ENCODE measurements around the gene COMT.

COMT gene

DNA sequence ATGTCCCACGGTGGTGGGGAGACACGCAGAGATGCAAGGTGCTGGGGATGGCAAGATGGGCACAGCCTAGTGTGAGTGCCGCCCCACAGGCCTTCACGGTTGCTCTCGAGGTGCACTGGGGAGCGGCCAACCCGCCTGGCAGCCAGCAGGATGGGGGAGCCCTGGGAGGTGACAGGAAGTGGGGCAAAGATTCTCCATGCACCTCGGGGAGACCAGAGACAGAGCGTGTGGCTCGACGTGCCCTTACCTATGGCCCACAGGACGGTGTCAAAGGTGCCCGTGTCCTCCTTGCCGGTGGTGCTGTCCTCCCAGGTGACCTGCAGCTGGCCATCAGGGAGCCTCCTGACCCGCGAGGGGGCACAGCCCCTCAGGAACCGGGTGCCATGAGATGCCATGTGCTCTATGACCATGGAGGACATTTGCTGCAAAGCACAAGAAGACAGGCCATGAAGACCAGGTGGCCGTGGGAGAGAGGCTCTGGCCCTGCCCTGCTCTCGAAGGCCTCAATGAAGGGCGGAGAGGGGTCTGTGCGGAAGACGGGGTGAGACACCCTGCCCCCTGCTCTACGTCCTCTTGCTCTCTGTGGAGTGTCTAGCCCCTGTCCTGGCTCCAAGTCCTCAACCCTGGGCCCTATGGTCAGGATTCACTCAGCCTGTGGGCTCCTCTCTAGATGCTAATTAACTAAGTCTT is 46.3 kb upstream of the COMT start:
- H3K79me1 ChIP-seq (ENCODE audit: low read length), result peaks cover 36% of the 10 kb centered on the region
- no peak overlapping the region for H3K4ac ChIP-seq (ENCODE audit: low read depth, low read length)
- H3K4me3 ChIP-seq (ENCODE audit: low read depth, low read length), result no peak overlapping the region
- peak overlapping the region; percentile 31 for H2AK5ac ChIP-seq (ENCODE audit: low read length)
- H3K9ac ChIP-seq (ENCODE audit: low read length), result no peak overlapping the region
- no peak overlapping the region for H2BK120ac ChIP-seq (ENCODE audit: insufficient read depth, low read length, poor library complexity)
- no peak overlapping the region for H2AFZ ChIP-seq (ENCODE audit: insufficient read depth, low read length, poor library complexity)
- no peak overlapping the region for H2BK5ac ChIP-seq (ENCODE audit: low read depth, low read length, poor library complexity)
- H3K18ac ChIP-seq (ENCODE audit: low read length), result peak overlapping the region; percentile 4
- H3K27me3 ChIP-seq (ENCODE audit: insufficient read depth, low read length), result no peaks in the 10 kb centered on the region
- peaks cover 27 to 38% of the 10 kb centered on the region in 2 experiments for H3K4me1 ChIP-seq (ENCODE audit: control insufficient read depth in 1 of 2, insufficient read depth in 2 of 2, low read length in 2 of 2)
- no peaks in the 10 kb centered on the region for H3K9me3 ChIP-seq (ENCODE audit: insufficient read depth, low read depth, low read length)
- H3K14ac ChIP-seq (ENCODE audit: low read length), result peak overlapping the region; percentile 26
- H3K4me2 ChIP-seq (ENCODE audit: low read length), result no peak overlapping the region
- H4K91ac ChIP-seq (ENCODE audit: low read depth, low read length), result peak overlapping the region; percentile 20
- no CpG with 5 or more reads among the region's 23 CpGs for WGBS (ENCODE audit: extremely low coverage, insufficient coverage, insufficient read length)
- no peak overlapping the region for H4K12ac ChIP-seq (ENCODE audit: low read depth, low read length)
- H3K27ac ChIP-seq (ENCODE audit: low read depth, low read length), result no peak overlapping the region
- no peaks in the 10 kb centered on the region for H3K36me3 ChIP-seq (ENCODE audit: control insufficient read depth in 1 of 2, insufficient read depth in 2 of 2, low read length in 2 of 2)
- H3K79me2 ChIP-seq (ENCODE audit: control insufficient read depth, insufficient read depth, low read length, poor library complexity), result peaks cover 15% of the 10 kb centered on the region
- peak overlapping the region; percentile 39 for H2BK12ac ChIP-seq (ENCODE audit: low read length)
- DNase-seq, result no peak
- H4K8ac ChIP-seq (ENCODE audit: low read depth, low read length), result no peak overlapping the region
- H3K23ac ChIP-seq (ENCODE audit: low read length), result no peak overlapping the region

- peak overlapping the region; percentile 21 for H2AK5ac ChIP-seq (ENCODE audit: low read length)
- H3K18ac ChIP-seq (ENCODE audit: low read length), result no peak overlapping the region
- no peak overlapping the region for H3K27ac ChIP-seq (ENCODE audit: low read depth, low read length)
- WGBS (ENCODE audit: extremely low coverage, insufficient coverage, insufficient read length), result no CpG with 5 or more reads among the region's 15 CpGs
- no peak overlapping the region for H2BK120ac ChIP-seq (ENCODE audit: insufficient read depth, low read length, poor library complexity)
- H4K12ac ChIP-seq (ENCODE audit: low read depth, low read length), result no peak overlapping the region
- no peaks in the 10 kb centered on the region for H3K9me3 ChIP-seq (ENCODE audit: insufficient read depth, low read depth, low read length)
- H3K4ac ChIP-seq (ENCODE audit: low read depth, low read length), result no peak overlapping the region
- H3K23ac ChIP-seq (ENCODE audit: low read length), result no peak overlapping the region
- H2BK12ac ChIP-seq (ENCODE audit: low read length), result peak overlapping the region; percentile 75
- no peaks in the 10 kb centered on the region for H3K36me3 ChIP-seq (ENCODE audit: control insufficient read depth in 1 of 2, insufficient read depth in 2 of 2, low read length in 2 of 2)
- H4K91ac ChIP-seq (ENCODE audit: low read depth, low read length), result peak overlapping the region; percentile 52
- DNase-seq, result no peak
- no peak overlapping the region for H2BK5ac ChIP-seq (ENCODE audit: low read depth, low read length, poor library complexity)
- no peak overlapping the region for H3K4me2 ChIP-seq (ENCODE audit: low read length)
- H3K9ac ChIP-seq (ENCODE audit: low read length), result no peak overlapping the region
- H3K4me3 ChIP-seq (ENCODE audit: low read depth, low read length), result no peak overlapping the region
- H3K4me1 ChIP-seq (ENCODE audit: control insufficient read depth in 1 of 2, insufficient read depth in 2 of 2, low read length in 2 of 2), result peaks cover 14 to 27% of the 10 kb centered on the region in 2 experiments
- H4K8ac ChIP-seq (ENCODE audit: low read depth, low read length), result no peak overlapping the region
- H3K14ac ChIP-seq (ENCODE audit: low read length), result no peak overlapping the region
- H3K79me2 ChIP-seq (ENCODE audit: control insufficient read depth, insufficient read depth, low read length, poor library complexity), result peaks cover 7% of the 10 kb centered on the region
- H2AFZ ChIP-seq (ENCODE audit: insufficient read depth, low read length, poor library complexity), result no peak overlapping the region
- peaks cover 23% of the 10 kb centered on the region for H3K79me1 ChIP-seq (ENCODE audit: low read length)
- H3K27me3 ChIP-seq (ENCODE audit: insufficient read depth, low read length), result no peaks in the 10 kb centered on the region
Measured at GRCh38 chr22:19896665-19897355, 44.8 kb upstream of the COMT start.

DNA sequence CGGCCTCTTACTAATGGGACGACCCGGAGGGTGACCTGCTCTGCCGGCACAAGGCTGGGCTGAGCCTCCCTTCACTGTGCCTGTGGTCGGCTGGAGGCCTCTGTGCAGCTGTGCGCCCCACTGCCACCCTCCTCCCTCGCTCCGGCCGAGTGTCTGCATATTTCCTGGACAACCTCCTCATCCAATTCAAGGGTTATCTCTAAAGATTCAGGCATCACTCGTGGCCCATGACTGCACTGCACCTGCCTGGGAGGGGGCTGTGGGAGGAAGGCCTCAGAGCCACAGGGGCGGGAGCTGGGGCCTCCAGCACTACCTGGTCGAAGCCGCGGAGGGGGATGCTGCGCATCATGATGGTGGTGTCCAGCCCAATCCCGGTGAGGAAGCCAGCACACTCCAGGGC is 43.8 kb upstream of the COMT start:
- H4K91ac ChIP-seq (ENCODE audit: low read depth, low read length), result no peak overlapping the region

DNA sequence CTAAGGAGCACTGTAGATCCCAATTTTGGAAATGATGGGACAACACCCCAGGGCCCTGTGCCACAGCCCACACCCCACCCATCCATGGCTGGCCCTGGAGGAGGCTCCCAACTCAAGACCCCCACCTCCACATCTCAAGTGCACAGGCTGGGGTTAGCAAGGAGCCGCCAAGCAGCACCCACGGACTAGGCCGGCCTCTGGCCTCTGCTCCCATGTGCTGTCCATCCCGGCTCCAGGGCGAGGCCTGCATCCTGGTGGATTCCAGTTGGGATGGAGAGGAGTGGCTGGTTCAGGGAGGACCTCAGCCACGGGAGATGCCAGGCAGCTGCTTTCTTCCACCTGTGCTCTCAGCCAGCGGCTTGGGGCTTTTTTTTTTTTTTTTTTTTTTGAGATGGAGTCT is 43.4 kb upstream of the COMT start:
- no peak for DNase-seq
- Histone ChIP-seq H3K27ac (ENCODE audit: low read depth, low read length) (no peak overlapping the region), H3K4me1 (ENCODE audit: control insufficient read depth in 1 of 2, insufficient read depth in 2 of 2, low read length in 2 of 2) (peaks cover 5 to 20% of the 10 kb centered on the region in 2 experiments), H2AFZ (ENCODE audit: insufficient read depth, low read length, poor library complexity) (no peak overlapping the region), H4K8ac (ENCODE audit: low read depth, low read length) (no peak overlapping the region), H4K12ac (ENCODE audit: low read depth, low read length) (no peak overlapping the region), H2BK12ac (ENCODE audit: low read length) (no peak overlapping the region), H3K9me3 (ENCODE audit: insufficient read depth, low read depth, low read length) (no peaks in the 10 kb centered on the region), H3K79me2 (ENCODE audit: control insufficient read depth, insufficient read depth, low read length, poor library complexity) (peaks cover 2% of the 10 kb centered on the region), H3K4me3 (ENCODE audit: low read depth, low read length) (no peak overlapping the region), H3K18ac (ENCODE audit: low read length) (no peak overlapping the region), H3K4ac (ENCODE audit: low read depth, low read length) (no peak overlapping the region), H3K14ac (ENCODE audit: low read length) (no peak overlapping the region), H3K9ac (ENCODE audit: low read length) (no peak overlapping the region), H2BK5ac (ENCODE audit: low read depth, low read length, poor library complexity) (no peak overlapping the region), H2AK5ac (ENCODE audit: low read length) (no peak overlapping the region), H3K79me1 (ENCODE audit: low read length) (peaks cover 17% of the 10 kb centered on the region), H2BK120ac (ENCODE audit: insufficient read depth, low read length, poor library complexity) (no peak overlapping the region), H3K36me3 (ENCODE audit: control insufficient read depth in 1 of 2, insufficient read depth in 2 of 2, low read length in 2 of 2) (no peaks in the 10 kb centered on the region), H3K23ac (ENCODE audit: low read length) (no peak overlapping the region), H3K27me3 (ENCODE audit: insufficient read depth, low read length) (no peaks in the 10 kb centered on the region), H4K91ac (ENCODE audit: low read depth, low read length) (no peak overlapping the region), H3K4me2 (ENCODE audit: low read length) (no peak overlapping the region)
- WGBS (ENCODE audit: extremely low coverage, insufficient coverage, insufficient read length), result no CpG with 5 or more reads among the region's 7 CpGs

More for the DNA sequence above, 43.8 kb upstream of the COMT start:
- Histone ChIP-seq H3K4me1 (ENCODE audit: control insufficient read depth in 1 of 2, insufficient read depth in 2 of 2, low read length in 2 of 2) (peaks cover 7 to 20% of the 10 kb centered on the region in 2 experiments), H3K79me2 (ENCODE audit: control insufficient read depth, insufficient read depth, low read length, poor library complexity) (peaks cover 6% of the 10 kb centered on the region), H3K27ac (ENCODE audit: low read depth, low read length) (no peak overlapping the region), H2AFZ (ENCODE audit: insufficient read depth, low read length, poor library complexity) (no peak overlapping the region), H3K4me2 (ENCODE audit: low read length) (no peak overlapping the region), H3K79me1 (ENCODE audit: low read length) (peaks cover 18% of the 10 kb centered on the region), H3K4me3 (ENCODE audit: low read depth, low read length) (no peak overlapping the region), H4K8ac (ENCODE audit: low read depth, low read length) (no peak overlapping the region), H2AK5ac (ENCODE audit: low read length) (peak overlapping the region; percentile 27), H3K18ac (ENCODE audit: low read length) (no peak overlapping the region), H3K9ac (ENCODE audit: low read length) (no peak overlapping the region), H2BK12ac (ENCODE audit: low read length) (peak overlapping the region; percentile 38), H3K4ac (ENCODE audit: low read depth, low read length) (no peak overlapping the region), H3K23ac (ENCODE audit: low read length) (no peak overlapping the region), H3K36me3 (ENCODE audit: control insufficient read depth in 1 of 2, insufficient read depth in 2 of 2, low read length in 2 of 2) (no peaks in the 10 kb centered on the region), H2BK120ac (ENCODE audit: insufficient read depth, low read length, poor library complexity) (no peak overlapping the region), H3K9me3 (ENCODE audit: insufficient read depth, low read depth, low read length) (no peaks in the 10 kb centered on the region), H4K12ac (ENCODE audit: low read depth, low read length) (no peak overlapping the region), H3K14ac (ENCODE audit: low read length) (no peak overlapping the region), H3K27me3 (ENCODE audit: insufficient read depth, low read length) (no peaks in the 10 kb centered on the region), H2BK5ac (ENCODE audit: low read depth, low read length, poor library complexity) (no peak overlapping the region)
- DNase-seq, result no peak
- WGBS (ENCODE audit: extremely low coverage, insufficient coverage, insufficient read length), result no CpG with 5 or more reads among the region's 16 CpGs
